Karpas-422 (cell line): ENCODE measurements around the gene H6PD. TPM values are rescaled to one million over a fixed set of nuclear protein-coding genes. Genes with fewer than 3 reads are reported as not detected.

Experiments used
- DNase-seq: peaks from one replicate; pipeline ENCODE4 v3.0.0-alpha.2; 2015
- H2AFZ ChIP-seq: fragments of 200-600 bp; sonication (generic); 2 replicates; pipeline ENCODE4 v1.6.1; 2014; ENCODE audit warnings: antibody characterized with exemption, low read length, mixed read lengths
- H3K27ac ChIP-seq: fragments of 200-600 bp; sonication (generic); 2 replicates; pipeline ENCODE4 v1.5.1; 2014; ENCODE audit warnings: mild to moderate bottlenecking, low read length, moderate library complexity
- H3K27me3 ChIP-seq: fragments of 200-600 bp; sonication (generic); 2 replicates; pipeline ENCODE4 v1.6.1; 2014; ENCODE audit warnings: low read length, mixed read lengths
- H3K36me3 ChIP-seq: fragments of 200-600 bp; sonication (generic); 2 replicates; pipeline ENCODE4 v1.6.1; 2014; ENCODE audit warnings: low read length, mixed read lengths; ENCODE audit not compliant: insufficient read depth
- H3K4me1 ChIP-seq: fragments of 200-600 bp; sonication (generic); 2 replicates; pipeline ENCODE4 v1.6.1; 2014; ENCODE audit warnings: mild to moderate bottlenecking, low read length, mixed read lengths
- H3K4me2 ChIP-seq: fragments of 200-600 bp; sonication (generic); 2 replicates; pipeline ENCODE4 v1.6.1; 2014; ENCODE audit warnings: low read length, low read depth, mild to moderate bottlenecking; ENCODE audit not compliant: poor library complexity, severe bottlenecking
- H3K4me3 ChIP-seq: fragments of 200-600 bp; sonication (generic); 2 replicates; pipeline ENCODE4 v1.5.1; 2014; ENCODE audit warnings: mild to moderate bottlenecking, antibody characterized with exemption, low read length, mixed read lengths
- H3K79me2 ChIP-seq: fragments of 200-600 bp; sonication (generic); 2 replicates; pipeline ENCODE4 v1.6.1; 2014; ENCODE audit warnings: mild to moderate bottlenecking, low read length, mixed read lengths
- H3K9ac ChIP-seq: fragments of 200-600 bp; sonication (generic); 2 replicates; pipeline ENCODE4 v1.6.0; 2014; ENCODE audit warnings: low read length
- H3K9me2 ChIP-seq: fragments of 200-600 bp; sonication (generic), shearing (Covaris generic); replicated peaks from 2 replicates; pipeline ENCODE4 v1.6.0; 2014; ENCODE audit warnings: mild to moderate bottlenecking, low read length, moderate library complexity; ENCODE audit not compliant: insufficient read depth
- H3K9me3 ChIP-seq: fragments of 300-700, 200-600 bp; sonication (generic); 2 replicates; pipeline ENCODE4 v1.6.1; 2014; ENCODE audit warnings: low read length, mixed read lengths
- H4K20me1 ChIP-seq: fragments of 200-600 bp; sonication (generic); 2 replicates; pipeline ENCODE4 v1.6.1; 2014; ENCODE audit warnings: mild to moderate bottlenecking, antibody characterized with exemption, low read length, low read depth; ENCODE audit not compliant: insufficient read depth
- total RNA-seq: library from RNA; depleted of rRNA; stranded (reverse); fragments of >200 nt; shearing (Covaris generic); gene quantifications from 2 replicates; pipeline ENCODE4 v1.2.3, GENCODE V29; 2014; ENCODE audit warnings: low replicate concordance

Gene H6PD
- total RNA-seq, 1 experiment from 2014 or later, result 21.3 TPM

DNA sequence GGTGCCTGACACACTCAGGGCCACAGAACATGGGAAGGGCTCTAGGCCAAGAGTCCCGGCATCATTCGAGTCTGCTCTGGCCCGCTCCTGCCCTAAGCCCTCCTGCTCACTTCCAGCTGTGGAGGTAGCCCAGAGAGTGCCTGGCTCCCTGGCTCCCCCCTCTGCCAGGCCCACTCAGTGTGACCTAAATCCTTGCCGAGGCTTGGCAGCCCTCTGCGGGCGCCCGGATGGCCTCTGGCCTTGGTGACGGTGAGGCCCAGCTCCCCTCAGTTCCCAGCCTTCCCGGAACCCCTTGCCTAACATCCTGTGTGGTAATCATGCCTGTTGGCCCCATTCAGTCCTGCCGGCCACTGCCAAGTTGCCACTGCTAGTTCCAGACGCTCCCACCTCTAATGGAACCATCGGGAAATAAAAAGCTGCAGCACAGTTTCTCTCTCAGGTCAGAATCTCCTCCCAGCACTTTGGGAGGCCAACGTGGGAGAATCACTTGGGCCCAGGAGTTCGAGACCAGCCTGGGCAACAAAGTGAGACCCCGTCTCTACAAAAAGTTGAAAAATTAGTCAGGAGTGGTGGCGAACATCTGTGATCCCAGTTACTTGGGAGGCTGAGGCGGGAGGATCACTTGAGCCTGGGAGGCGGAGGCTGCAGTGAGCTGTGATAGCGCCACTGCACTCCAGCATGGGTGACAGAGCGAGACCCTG is 1.2 kb upstream of the H6PD start:
- no peaks in the 10 kb centered on the region for H3K36me3 ChIP-seq
- peaks cover 29% of the 10 kb centered on the region for H3K79me2 ChIP-seq
- no peak overlapping the region for H3K27ac ChIP-seq
- no peak overlapping the region for H3K4me2 ChIP-seq
- H3K27me3 ChIP-seq, result no peaks in the 10 kb centered on the region
- H3K9me3 ChIP-seq, result no peaks in the 10 kb centered on the region
- H2AFZ ChIP-seq, result no peak overlapping the region
- no peaks in the 10 kb centered on the region for H3K9me2 ChIP-seq
- no peak for DNase-seq
- no peak overlapping the region for H3K9ac ChIP-seq
- H4K20me1 ChIP-seq, result no peaks in the 10 kb centered on the region
- peaks cover 17% of the 10 kb centered on the region for H3K4me1 ChIP-seq
- H3K4me3 ChIP-seq, result no peak overlapping the region

DNA sequence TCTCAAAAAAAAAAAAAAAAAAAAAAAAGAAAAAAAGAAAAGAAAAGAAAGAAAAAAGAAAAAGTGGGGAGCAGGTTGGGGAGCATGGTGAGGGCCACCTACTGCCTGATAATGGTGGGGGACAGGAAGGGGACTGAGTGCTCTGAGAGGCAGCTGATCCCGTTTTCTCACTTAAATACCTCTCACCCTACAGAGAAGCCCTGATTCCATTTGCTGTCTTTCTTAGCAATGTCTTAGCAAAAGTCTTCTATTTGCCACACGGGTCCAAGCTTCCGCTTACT is 692 bp upstream of the H6PD start:
- Histone ChIP-seq H4K20me1 (no peaks in the 10 kb centered on the region), H3K9me2 (no peaks in the 10 kb centered on the region), H3K4me3 (peak overlapping the region; percentile 75), H3K27ac (no peak overlapping the region), H3K4me1 (peaks cover 17% of the 10 kb centered on the region), H3K36me3 (no peaks in the 10 kb centered on the region), H3K79me2 (peaks cover 31% of the 10 kb centered on the region), H3K27me3 (no peaks in the 10 kb centered on the region), H2AFZ (peak overlapping the region; percentile 100), H3K9ac (peak overlapping the region; percentile 69), H3K9me3 (no peaks in the 10 kb centered on the region), H3K4me2 (peak overlapping the region; percentile 84)
- no peak for DNase-seq

DNA sequence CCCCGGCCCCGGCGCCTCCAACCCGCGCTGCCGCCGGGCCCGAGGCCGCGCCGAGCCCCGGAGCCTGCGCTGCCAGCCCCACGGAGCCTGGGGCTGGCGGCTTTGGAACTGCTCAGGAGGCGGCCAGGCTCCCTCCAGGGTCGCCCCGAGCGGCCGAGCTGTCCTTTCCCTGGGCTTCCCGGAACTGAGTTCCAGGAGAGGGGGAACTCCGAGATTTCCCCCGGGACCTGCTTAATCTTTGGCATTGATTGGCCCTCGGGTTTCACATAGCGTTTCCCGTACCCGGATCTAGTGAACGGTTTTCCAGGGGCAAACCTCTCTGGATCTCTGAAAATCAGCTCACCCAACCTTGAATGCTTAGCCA is 504 bp downstream of the H6PD start:
- Histone ChIP-seq H4K20me1 (no peaks in the 10 kb centered on the region), H3K79me2 (peaks cover 31% of the 10 kb centered on the region), H3K4me1 (peaks cover 17% of the 10 kb centered on the region), H3K4me2 (peak overlapping the region; percentile 75), H2AFZ (peak overlapping the region; percentile 61; the same call in 1 of the 2 replicates), H3K9me3 (no peaks in the 10 kb centered on the region), H3K9ac (peak overlapping the region; percentile 94), H3K4me3 (peak overlapping the region; percentile 79), H3K27me3 (no peaks in the 10 kb centered on the region), H3K27ac (peak overlapping the region; percentile 75), H3K9me2 (no peaks in the 10 kb centered on the region), H3K36me3 (no peaks in the 10 kb centered on the region)
- DNase-seq, result no peak

DNA sequence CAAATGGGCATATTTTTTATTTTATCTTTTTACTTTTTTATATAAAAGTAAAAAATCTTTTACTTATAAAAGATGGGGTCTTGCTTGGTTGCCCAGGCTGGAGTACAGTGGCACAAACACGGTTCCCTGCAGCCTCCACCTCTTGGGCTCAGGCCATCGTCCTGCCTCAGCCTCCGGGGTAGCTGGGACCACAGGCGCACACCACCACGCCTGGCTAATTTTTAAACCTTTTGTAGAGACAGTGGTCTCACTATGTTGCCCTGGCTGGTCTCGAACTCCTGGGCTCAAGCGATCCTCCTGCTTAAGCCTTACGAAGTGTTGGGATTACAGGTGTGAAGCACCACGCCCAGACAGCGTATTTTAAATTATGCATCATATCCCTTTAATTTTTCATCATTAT is 986 bp downstream of the H6PD start:
- Histone ChIP-seq H3K79me2 (peaks cover 31% of the 10 kb centered on the region), H4K20me1 (no peaks in the 10 kb centered on the region), H2AFZ (no peak overlapping the region), H3K4me2 (peak overlapping the region; percentile 75), H3K36me3 (no peaks in the 10 kb centered on the region), H3K27ac (peak overlapping the region; percentile 75), H3K9ac (peak overlapping the region; percentile 94), H3K27me3 (no peaks in the 10 kb centered on the region), H3K4me1 (peaks cover 17% of the 10 kb centered on the region), H3K4me3 (peak overlapping the region; percentile 79), H3K9me2 (no peaks in the 10 kb centered on the region), H3K9me3 (no peaks in the 10 kb centered on the region)
- no peak for DNase-seq

DNA sequence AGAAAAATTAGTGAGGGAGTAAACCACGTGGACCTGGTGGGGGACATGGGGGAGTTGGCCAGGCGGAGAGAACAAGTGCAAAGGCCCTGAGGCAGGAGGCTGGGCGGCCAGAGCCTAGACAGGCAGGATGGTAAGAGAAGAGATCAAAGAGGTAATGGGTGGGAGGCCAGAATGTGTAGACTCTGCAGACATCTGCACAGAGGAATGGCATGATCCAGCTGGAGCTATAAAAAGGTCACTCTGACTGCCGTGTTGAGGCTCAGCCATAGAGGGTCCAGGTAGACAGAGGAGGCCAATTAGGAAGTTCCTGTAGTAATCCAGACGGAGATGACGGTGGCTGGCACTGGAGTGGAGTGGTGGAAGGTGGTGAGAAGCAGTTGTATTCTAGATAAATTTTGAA is 3.6 kb downstream of the H6PD start:
- Histone ChIP-seq H3K9ac (no peak overlapping the region), H3K27ac (no peak overlapping the region), H3K27me3 (no peaks in the 10 kb centered on the region), H3K4me3 (no peak overlapping the region), H3K36me3 (no peaks in the 10 kb centered on the region), H2AFZ (no peak overlapping the region), H4K20me1 (no peaks in the 10 kb centered on the region), H3K79me2 (peaks cover 31% of the 10 kb centered on the region), H3K4me2 (no peak overlapping the region), H3K4me1 (peaks cover 17% of the 10 kb centered on the region), H3K9me3 (no peaks in the 10 kb centered on the region), H3K9me2 (no peaks in the 10 kb centered on the region)
- no peak for DNase-seq

DNA sequence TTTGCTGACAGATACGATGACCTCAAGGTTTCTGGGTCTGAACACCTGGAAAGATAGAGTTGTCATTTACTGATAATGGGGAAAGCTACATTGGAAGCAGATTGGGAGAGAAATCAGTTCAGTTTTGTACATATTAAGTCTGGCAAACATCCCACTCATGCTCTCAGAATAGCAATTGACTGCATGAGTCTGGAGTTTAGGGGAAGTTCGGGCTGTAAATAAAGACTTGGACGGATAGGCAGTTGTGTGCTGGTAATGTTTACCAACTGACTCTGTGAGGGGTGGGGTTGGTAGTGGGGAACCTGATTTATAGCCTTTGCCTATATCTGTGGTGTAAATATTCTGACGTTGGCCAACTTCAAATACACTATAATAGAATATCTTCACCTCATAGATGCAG is 4.0 kb downstream of the H6PD start:
- no peaks in the 10 kb centered on the region for H3K36me3 ChIP-seq
- H3K27me3 ChIP-seq, result no peaks in the 10 kb centered on the region
- no peaks in the 10 kb centered on the region for H3K9me3 ChIP-seq
- no peak overlapping the region for H3K4me2 ChIP-seq
- H3K4me3 ChIP-seq, result no peak overlapping the region
- peaks cover 17% of the 10 kb centered on the region for H3K4me1 ChIP-seq
- H3K9me2 ChIP-seq, result no peaks in the 10 kb centered on the region
- DNase-seq, result no peak
- H3K9ac ChIP-seq, result no peak overlapping the region
- H3K79me2 ChIP-seq, result peaks cover 31% of the 10 kb centered on the region
- H3K27ac ChIP-seq, result no peak overlapping the region
- no peaks in the 10 kb centered on the region for H4K20me1 ChIP-seq
- H2AFZ ChIP-seq, result no peak overlapping the region

DNA sequence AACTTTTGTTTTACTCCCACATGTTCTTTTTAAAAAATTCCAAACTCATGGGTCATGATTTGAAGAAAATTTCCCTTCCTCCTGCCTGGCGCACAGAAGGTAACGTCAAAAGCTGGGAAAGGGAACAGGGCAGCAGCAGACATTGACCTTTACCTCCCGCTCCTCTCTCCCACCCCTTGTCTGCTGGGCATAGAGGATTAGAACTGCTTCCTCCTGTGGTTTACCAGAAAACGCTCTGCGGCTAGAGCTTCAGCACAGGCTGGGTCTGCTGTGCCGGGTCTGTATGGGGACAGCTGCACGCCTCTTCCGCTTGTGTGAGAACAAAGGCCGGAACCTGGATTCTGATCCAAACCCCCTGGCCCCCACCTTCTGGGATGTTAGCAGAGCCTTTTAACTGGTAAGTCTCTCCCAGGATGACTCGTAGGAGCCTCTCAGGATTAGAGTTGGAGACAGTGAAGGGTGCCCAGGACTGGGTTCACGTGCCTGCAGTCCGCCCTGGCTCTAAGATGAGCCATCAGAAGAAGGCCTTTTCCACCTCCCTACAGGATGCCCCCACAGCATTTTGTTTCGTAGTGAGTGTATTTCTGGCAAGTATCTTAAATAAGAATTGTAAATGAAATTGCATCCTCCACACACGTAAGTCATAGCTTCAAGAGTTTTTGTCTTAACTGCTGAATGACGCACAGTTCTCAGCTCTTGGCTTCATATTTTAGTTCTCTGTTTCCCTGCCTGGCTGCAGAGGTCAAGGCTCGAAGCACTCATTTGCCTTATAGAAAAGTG is 5.2 kb downstream of the H6PD start:
- H4K20me1 ChIP-seq, result no peaks in the 10 kb centered on the region
- no peaks in the 10 kb centered on the region for H3K27me3 ChIP-seq
- peaks cover 34% of the 10 kb centered on the region for H3K79me2 ChIP-seq
- H3K9me3 ChIP-seq, result no peaks in the 10 kb centered on the region
- H2AFZ ChIP-seq, result no peak overlapping the region
- H3K27ac ChIP-seq, result no peak overlapping the region
- no peak overlapping the region for H3K4me2 ChIP-seq
- DNase-seq, result no peak
- no peaks in the 10 kb centered on the region for H3K36me3 ChIP-seq
- peaks cover 12% of the 10 kb centered on the region for H3K4me1 ChIP-seq
- H3K9ac ChIP-seq, result no peak overlapping the region
- H3K9me2 ChIP-seq, result no peaks in the 10 kb centered on the region
- H3K4me3 ChIP-seq, result no peak overlapping the region

DNA sequence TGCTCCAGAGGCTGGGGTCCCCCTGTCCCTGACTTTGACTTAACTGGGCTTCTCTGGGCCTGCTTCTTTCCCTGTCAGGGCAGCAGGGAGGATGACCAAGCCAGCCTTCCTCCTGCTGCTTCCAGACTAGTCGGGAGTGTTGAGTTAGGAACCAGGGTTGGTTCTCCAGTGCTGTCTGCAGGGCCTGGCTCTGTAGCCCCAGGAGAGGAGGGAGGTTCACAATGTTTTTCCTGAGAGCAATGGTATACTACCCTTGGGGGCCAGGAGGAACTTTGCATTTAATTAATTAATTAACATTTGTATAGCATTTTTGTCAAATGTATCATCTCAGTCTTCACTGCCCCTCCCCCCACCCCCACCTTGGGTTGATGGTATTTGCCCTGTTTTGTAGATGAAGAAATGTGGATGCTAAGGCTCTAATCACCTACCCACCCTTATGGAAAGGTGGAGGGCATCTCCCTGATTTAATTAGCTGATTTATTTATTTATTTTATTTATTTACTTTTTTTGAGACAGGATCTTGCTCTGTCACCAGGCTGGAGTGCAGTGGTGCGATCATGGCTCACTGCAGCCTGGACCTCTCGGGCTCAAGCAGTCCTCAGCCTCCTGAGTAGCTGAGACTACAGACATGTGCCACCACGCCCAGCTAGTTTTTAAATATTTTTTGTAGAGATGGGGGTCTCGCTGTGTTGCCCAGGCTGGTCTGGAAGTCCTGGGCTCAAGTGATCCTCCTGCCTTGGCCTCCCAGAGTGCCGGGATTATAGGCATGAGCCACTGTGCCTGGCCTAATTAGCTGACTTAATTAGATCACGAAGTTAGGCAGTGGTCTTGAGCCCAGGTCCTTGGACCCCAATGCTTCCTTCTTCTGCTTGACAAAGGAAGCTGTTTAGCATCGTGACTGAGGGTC is 6.6 kb downstream of the H6PD start:
- H3K27ac ChIP-seq, result no peak overlapping the region
- no peaks in the 10 kb centered on the region for H3K9me3 ChIP-seq
- peaks cover 5% of the 10 kb centered on the region for H3K4me1 ChIP-seq
- no peaks in the 10 kb centered on the region for H4K20me1 ChIP-seq
- no peaks in the 10 kb centered on the region for H3K36me3 ChIP-seq
- H2AFZ ChIP-seq, result no peak overlapping the region
- H3K27me3 ChIP-seq, result no peaks in the 10 kb centered on the region
- peaks cover 25% of the 10 kb centered on the region for H3K79me2 ChIP-seq
- H3K9me2 ChIP-seq, result no peaks in the 10 kb centered on the region
- no peak overlapping the region for H3K9ac ChIP-seq
- H3K4me3 ChIP-seq, result no peak overlapping the region
- DNase-seq, result no peak
- H3K4me2 ChIP-seq, result no peak overlapping the region
